HepG2 (cell line): ENCODE results near the gene SECTM1. TPM values are rescaled to one million over a fixed set of nuclear protein-coding genes. Genes with fewer than 3 reads are reported as not detected.

Experiments used
- AGO1 ChIP-seq: fragments of 200-400 bp; formaldehyde crosslinking; IDR thresholded peaks from 2 replicates; pipeline ENCODE4 v1.6.1; 2017; ENCODE audit warnings: mild to moderate bottlenecking, low read depth, low read length, moderate library complexity; ENCODE audit not compliant: poor library complexity, severe bottlenecking
- GZF1 ChIP-seq: sonication (generic); formaldehyde crosslinking; IDR thresholded peaks from 2 replicates; pipeline ENCODE4 v1.5.1; 2020; ENCODE audit warnings: mild to moderate bottlenecking, missing genetic modification reagents
- JARID2 ChIP-seq: sonication (generic); formaldehyde crosslinking; IDR thresholded peaks from 2 replicates; pipeline ENCODE4 v1.8.1; 2023; ENCODE audit warnings: missing genetic modification reagents, inconsistent platforms; ENCODE audit not compliant: insufficient replicate concordance
- MBNL3 ChIP-seq: fragments of 250-450 bp; sonication (Bioruptor Pico); conservative IDR thresholded peaks from 2 replicates; pipeline ENCODE4 v1.8.0; 2022; ENCODE audit warnings: mild to moderate bottlenecking, inconsistent platforms
- POLR2AphosphoS5 ChIP-seq: IDR thresholded peaks from 2 replicates; pipeline ENCODE4 v1.6.1; 2012; ENCODE audit warnings: low read depth, low read length
- RAD51 ChIP-seq: fragments of 450-650 bp; IDR thresholded peaks from 2 replicates; pipeline ENCODE4 v1.6.1; 2016; ENCODE audit warnings: borderline replicate concordance
- RBM22 ChIP-seq: fragments of 200-400 bp; formaldehyde crosslinking; optimal IDR thresholded peaks from 2 replicates; pipeline ENCODE3; 2017; ENCODE audit warnings: mild to moderate bottlenecking, low read length, moderate library complexity
- SIX4 ChIP-seq: sonication (generic); formaldehyde crosslinking; IDR thresholded peaks from 2 replicates; pipeline ENCODE4 v1.4.0; 2020; ENCODE audit warnings: missing genetic modification reagents
- ZMYM4 ChIP-seq: sonication (generic); formaldehyde crosslinking; IDR thresholded peaks from 2 replicates; pipeline ENCODE4 v1.8.1; 2023; ENCODE audit warnings: mild to moderate bottlenecking, missing genetic modification reagents
- ZNF205 ChIP-seq: IDR thresholded peaks from 2 replicates; pipeline ENCODE4 v1.6.1; 2018; ENCODE audit warnings: missing biosample characterization, missing genetic modification reagents
- ZNF224 ChIP-seq: sonication (generic); formaldehyde crosslinking; IDR thresholded peaks from 2 replicates; pipeline ENCODE4 v1.5.0; 2020; ENCODE audit warnings: mild to moderate bottlenecking, missing genetic modification reagents
- ZNF234 ChIP-seq: sonication (generic); formaldehyde crosslinking; conservative IDR thresholded peaks from 2 replicates; pipeline ENCODE4 v1.5.1; 2020; ENCODE audit warnings: mild to moderate bottlenecking, missing genetic modification reagents
- ZNF263 ChIP-seq: sonication (generic); formaldehyde crosslinking; IDR thresholded peaks from 2 replicates; pipeline ENCODE4 v1.4.0; 2020; ENCODE audit warnings: missing genetic modification reagents
- ZNF558 ChIP-seq: sonication (generic); formaldehyde crosslinking; IDR thresholded peaks from 2 replicates; pipeline ENCODE4 v1.9.0; 2022; ENCODE audit warnings: mild to moderate bottlenecking, missing genetic modification reagents, borderline replicate concordance
- ZNF577 ChIP-seq: sonication (generic); formaldehyde crosslinking; IDR thresholded peaks from 2 replicates; pipeline ENCODE4 v1.4.0; 2020; ENCODE audit warnings: mild to moderate bottlenecking, low read depth, missing genetic modification reagents, borderline replicate concordance
- polyA plus RNA-seq, 8 experiments: library from polyadenylated mRNA; depleted of rRNA in 3 of 8; stranded (reverse) in 7 of 8; unstranded in 1 of 8; fragments of >200 nt; fragmentation: Illumina TruSeq in 4 of 8; extraction: Trizol in 4 of 8; gene quantifications; 2 replicates each; pipeline versions ENCODE4 v1.2.1 to v1.2.3, GENCODE V29; 2011 to 2016; ENCODE audit warnings: low read depth in 4 of 8, missing spikeins in 1 of 8, mixed read lengths in 1 of 8; ENCODE audit not compliant: insufficient read depth in 1 of 8
- total RNA-seq, 5 experiments: library from RNA; depleted of rRNA; stranded (reverse); fragments of >200 nt; fragmentation: Illumina TruSeq; extraction: Trizol; gene quantifications; 2 replicates each; pipeline ENCODE4 v1.2.3, GENCODE V29; 2016; ENCODE audit warnings: low read depth in 1 of 5
- TF ChIP-seq, protein P1 (sequence below): sonication (generic); formaldehyde crosslinking; IDR thresholded peaks from 2 replicates; pipeline ENCODE4 v1.9.0; 2021; ENCODE audit warnings: missing genetic modification reagents, mild to moderate bottlenecking, borderline replicate concordance
- TF ChIP-seq, protein P2 (sequence below): sonication (generic); formaldehyde crosslinking; IDR thresholded peaks from 2 replicates; pipeline ENCODE4 v1.5.1; 2020; ENCODE audit warnings: mild to moderate bottlenecking, missing genetic modification reagents, borderline replicate concordance
- TF ChIP-seq, protein P3 (sequence below): sonication (generic); formaldehyde crosslinking; IDR thresholded peaks from 2 replicates; pipeline ENCODE4 v1.8.0; 2022; ENCODE audit warnings: mild to moderate bottlenecking, missing genetic modification reagents
- TF ChIP-seq, protein P4 (sequence below): sonication (generic); formaldehyde crosslinking; IDR thresholded peaks from 2 replicates; pipeline ENCODE4 v1.4.0; 2020; ENCODE audit warnings: low read depth, mild to moderate bottlenecking, missing genetic modification reagents
- TF ChIP-seq, protein P5 (sequence below): sonication (generic); formaldehyde crosslinking; IDR thresholded peaks from 2 replicates; pipeline ENCODE4 v1.5.1; 2020; ENCODE audit warnings: missing genetic modification reagents, mild to moderate bottlenecking, borderline replicate concordance

The SECTM1 gene
- total and polyA plus RNA-seq, 2 of the 13 experiments (the other 11 are each of a cell fraction or from before 2014, with no cell fraction given) = 3.5 to 5.3 TPM

DNA sequence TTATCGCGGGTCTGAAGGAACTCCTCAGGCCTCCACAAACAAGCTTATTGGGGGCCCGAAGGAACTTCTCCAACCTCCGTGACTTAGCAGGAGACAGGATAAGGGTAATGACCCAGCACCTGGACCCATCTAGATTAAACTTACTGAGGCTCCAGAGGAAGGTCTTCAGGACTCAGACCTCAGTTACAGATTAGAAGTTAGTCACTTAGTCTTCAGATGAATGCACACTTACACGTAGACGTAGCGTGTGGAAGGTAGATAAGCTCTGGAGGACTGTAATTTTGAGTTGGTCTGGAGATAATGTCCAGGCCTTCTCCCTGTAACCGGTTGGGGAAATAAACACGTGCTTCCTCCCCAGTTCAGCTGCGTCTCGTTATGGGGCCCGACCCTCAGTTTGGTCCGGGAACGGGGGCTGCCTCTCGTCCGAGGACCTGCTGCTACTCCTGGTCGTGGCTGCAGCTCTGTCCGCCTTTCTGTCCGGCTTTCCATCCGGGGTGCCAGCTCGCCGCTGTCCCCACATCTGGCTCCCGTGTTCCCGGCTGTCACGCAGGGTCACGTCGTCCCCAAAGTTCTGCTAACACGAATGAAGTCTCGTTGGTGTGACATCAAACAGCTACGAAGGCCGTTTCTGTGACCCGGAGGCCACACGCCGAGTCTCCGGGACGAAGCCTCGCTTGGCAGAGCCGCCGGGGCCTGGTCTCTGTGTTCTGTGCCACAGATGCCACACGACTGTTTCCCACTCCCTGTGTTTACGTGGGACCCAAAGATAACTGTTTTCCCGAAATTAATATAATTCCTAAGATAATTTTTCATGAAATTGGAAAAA lies 11.8 kb upstream of the SECTM1 start (continued):
- TF ChIP-seq SIX4 (CRISPR knock-in tag) = no peak
- no peak for TF ChIP-seq ZNF224
- TF ChIP-seq, protein P1, sequence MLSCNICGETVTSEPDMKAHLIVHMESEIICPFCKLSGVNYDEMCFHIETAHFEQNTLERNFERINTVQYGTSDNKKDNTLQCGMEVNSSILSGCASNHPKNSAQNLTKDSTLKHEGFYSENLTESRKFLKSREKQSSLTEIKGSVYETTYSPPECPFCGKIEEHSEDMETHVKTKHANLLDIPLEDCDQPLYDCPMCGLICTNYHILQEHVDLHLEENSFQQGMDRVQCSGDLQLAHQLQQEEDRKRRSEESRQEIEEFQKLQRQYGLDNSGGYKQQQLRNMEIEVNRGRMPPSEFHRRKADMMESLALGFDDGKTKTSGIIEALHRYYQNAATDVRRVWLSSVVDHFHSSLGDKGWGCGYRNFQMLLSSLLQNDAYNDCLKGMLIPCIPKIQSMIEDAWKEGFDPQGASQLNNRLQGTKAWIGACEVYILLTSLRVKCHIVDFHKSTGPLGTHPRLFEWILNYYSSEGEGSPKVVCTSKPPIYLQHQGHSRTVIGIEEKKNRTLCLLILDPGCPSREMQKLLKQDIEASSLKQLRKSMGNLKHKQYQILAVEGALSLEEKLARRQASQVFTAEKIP (CRISPR knock-in tag) = no peak
- no peak for TF ChIP-seq ZNF263 (CRISPR knock-in tag)
- TF ChIP-seq ZNF205 (CRISPR knock-in tag) = 0 out of 2 replicates have a peak, but pooled peaks have one; percentile 24
- no peak for TF ChIP-seq JARID2
- TF ChIP-seq GZF1 (CRISPR knock-in tag) = no peak
- no peak for TF ChIP-seq ZNF234 (CRISPR knock-in tag)
- 0 out of 2 replicates have a peak, but pooled peaks have one; percentile 2 for TF ChIP-seq ZMYM4 (CRISPR knock-in tag)
- TF ChIP-seq, protein P2, sequence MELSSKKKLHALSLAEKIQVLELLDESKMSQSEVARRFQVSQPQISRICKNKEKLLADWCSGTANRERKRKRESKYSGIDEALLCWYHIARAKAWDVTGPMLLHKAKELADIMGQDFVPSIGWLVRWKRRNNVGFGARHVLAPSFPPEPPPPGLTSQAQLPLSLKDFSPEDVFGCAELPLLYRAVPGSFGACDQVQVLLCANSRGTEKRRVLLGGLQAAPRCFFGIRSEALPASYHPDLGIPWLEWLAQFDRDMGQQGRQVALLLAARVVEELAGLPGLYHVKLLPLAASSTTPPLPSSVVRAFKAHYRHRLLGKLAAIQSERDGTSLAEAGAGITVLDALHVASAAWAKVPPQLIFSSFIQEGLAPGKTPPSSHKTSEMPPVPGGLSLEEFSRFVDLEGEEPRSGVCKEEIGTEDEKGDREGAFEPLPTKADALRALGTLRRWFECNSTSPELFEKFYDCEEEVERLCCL = no peak
- no peak for TF ChIP-seq ZNF558 (CRISPR knock-in tag)
- TF ChIP-seq, protein P3, sequence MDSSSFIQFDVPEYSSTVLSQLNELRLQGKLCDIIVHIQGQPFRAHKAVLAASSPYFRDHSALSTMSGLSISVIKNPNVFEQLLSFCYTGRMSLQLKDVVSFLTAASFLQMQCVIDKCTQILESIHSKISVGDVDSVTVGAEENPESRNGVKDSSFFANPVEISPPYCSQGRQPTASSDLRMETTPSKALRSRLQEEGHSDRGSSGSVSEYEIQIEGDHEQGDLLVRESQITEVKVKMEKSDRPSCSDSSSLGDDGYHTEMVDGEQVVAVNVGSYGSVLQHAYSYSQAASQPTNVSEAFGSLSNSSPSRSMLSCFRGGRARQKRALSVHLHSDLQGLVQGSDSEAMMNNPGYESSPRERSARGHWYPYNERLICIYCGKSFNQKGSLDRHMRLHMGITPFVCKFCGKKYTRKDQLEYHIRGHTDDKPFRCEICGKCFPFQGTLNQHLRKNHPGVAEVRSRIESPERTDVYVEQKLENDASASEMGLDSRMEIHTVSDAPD (CRISPR knock-in tag) = no peak
- TF ChIP-seq RAD51 = no peak
- peak; percentile 27; the same call in 1 of the 2 replicates for TF ChIP-seq POLR2AphosphoS5
- TF ChIP-seq MBNL3 (CRISPR knock-in tag) = no peak
- no peak for TF ChIP-seq AGO1
- no peak for TF ChIP-seq RBM22
- no peak for TF ChIP-seq ZNF577 (CRISPR knock-in tag)
- TF ChIP-seq, protein P4, sequence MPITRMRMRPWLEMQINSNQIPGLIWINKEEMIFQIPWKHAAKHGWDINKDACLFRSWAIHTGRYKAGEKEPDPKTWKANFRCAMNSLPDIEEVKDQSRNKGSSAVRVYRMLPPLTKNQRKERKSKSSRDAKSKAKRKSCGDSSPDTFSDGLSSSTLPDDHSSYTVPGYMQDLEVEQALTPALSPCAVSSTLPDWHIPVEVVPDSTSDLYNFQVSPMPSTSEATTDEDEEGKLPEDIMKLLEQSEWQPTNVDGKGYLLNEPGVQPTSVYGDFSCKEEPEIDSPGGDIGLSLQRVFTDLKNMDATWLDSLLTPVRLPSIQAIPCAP = no peak
- TF ChIP-seq, protein P5, sequence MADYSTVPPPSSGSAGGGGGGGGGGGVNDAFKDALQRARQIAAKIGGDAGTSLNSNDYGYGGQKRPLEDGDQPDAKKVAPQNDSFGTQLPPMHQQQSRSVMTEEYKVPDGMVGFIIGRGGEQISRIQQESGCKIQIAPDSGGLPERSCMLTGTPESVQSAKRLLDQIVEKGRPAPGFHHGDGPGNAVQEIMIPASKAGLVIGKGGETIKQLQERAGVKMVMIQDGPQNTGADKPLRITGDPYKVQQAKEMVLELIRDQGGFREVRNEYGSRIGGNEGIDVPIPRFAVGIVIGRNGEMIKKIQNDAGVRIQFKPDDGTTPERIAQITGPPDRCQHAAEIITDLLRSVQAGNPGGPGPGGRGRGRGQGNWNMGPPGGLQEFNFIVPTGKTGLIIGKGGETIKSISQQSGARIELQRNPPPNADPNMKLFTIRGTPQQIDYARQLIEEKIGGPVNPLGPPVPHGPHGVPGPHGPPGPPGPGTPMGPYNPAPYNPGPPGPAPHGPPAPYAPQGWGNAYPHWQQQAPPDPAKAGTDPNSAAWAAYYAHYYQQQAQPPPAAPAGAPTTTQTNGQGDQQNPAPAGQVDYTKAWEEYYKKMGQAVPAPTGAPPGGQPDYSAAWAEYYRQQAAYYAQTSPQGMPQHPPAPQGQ (CRISPR knock-in tag) = no peak
